ENCODE measurements around the gene USH1C. TPM values are rescaled to one million over a fixed set of nuclear protein-coding genes. Genes with fewer than 3 reads are reported as not detected.

Gene USH1C
- total RNA-seq, 4 donors from 2014 or later = 1.1 TPM; not detected in 3

DNA sequence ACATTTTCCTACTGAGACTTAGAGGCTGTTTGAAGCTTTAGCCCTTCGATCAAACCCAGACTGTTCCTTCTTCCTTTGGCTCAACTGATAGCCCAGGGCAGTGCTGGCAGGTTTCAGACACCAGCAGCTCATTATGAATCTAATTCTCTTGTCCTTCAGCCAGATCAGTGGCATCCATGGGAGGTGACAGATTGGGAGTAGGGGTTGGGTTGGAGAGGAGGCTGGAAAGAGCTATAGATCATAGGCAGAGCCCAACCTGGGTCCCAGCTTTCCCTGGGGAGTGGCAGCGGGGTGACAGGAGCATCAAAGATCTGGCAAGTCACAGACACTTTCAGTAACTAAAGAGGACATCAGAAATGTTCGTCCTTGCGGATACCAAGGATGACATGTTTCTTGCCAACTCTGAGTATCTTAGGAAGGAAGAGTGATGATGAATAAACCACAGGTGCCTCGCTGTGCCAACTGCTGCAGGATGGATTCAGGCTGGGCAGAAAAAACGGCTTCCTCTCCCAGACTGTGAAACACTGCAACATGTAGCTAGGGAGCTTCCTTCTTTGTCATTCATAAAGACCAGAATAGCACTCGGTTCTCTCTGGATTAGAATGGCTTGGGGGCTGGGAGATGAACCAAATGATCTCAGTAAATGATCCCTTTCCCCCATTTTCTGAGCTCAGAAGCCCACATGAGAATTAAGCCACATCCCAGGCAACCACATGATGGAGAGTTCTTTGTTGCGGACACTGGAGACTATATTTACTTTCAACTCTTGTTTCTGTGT, 86.6 kb downstream of the USH1C start:
- H3K27ac ChIP-seq = no peak overlapping the region
- no peaks in the 10 kb centered on the region for H3K9me3 ChIP-seq
- 55 to 61% methylated on average over 5 to 8 of the region's 8 CpGs for WGBS, 2 donors (ENCODE audit: low coverage in 1 of 2)
- no peaks in the 10 kb centered on the region for H3K36me3 ChIP-seq
- TF ChIP-seq POLR2A (IDR thresholded peaks at IDR 0.05) (no peak), EP300 (IDR thresholded peaks at IDR 0.05) (no peak), POLR2AphosphoS5 (IDR thresholded peaks at IDR 0.05) (no peak)
- TF ChIP-seq, protein P1, sequence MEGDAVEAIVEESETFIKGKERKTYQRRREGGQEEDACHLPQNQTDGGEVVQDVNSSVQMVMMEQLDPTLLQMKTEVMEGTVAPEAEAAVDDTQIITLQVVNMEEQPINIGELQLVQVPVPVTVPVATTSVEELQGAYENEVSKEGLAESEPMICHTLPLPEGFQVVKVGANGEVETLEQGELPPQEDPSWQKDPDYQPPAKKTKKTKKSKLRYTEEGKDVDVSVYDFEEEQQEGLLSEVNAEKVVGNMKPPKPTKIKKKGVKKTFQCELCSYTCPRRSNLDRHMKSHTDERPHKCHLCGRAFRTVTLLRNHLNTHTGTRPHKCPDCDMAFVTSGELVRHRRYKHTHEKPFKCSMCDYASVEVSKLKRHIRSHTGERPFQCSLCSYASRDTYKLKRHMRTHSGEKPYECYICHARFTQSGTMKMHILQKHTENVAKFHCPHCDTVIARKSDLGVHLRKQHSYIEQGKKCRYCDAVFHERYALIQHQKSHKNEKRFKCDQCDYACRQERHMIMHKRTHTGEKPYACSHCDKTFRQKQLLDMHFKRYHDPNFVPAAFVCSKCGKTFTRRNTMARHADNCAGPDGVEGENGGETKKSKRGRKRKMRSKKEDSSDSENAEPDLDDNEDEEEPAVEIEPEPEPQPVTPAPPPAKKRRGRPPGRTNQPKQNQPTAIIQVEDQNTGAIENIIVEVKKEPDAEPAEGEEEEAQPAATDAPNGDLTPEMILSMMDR (IDR thresholded peaks at IDR 0.05) = no peak
- no peak overlapping the region for H3K4me3 ChIP-seq
- H3K4me1 ChIP-seq = no peaks in the 10 kb centered on the region
- H3K27me3 ChIP-seq = peaks cover 21% of the 10 kb centered on the region
- ATAC-seq = no peak

DNA sequence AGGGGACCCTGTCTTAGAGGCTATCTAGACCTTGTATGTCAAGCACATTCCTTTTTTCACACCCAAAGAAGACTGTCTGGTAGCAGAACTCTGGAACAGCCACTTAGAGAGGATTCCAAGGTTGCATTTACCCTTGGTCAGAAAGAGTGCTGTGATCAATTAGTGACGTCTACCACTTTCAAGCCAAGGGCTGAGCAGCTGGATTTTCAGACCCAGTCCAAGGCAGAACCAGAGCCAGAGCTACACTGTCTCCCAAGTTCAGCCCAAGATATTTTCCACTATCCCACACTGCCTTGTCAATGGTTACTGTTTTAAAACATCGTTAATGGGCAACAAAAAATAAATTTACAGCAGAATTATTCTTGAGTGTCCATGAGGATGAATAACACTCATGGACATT, 91.5 kb downstream of the USH1C start:
- H3K4me1 ChIP-seq = no peaks in the 10 kb centered on the region
- peaks cover 27% of the 10 kb centered on the region for H3K27me3 ChIP-seq
- ATAC-seq = no peak
- H3K9me3 ChIP-seq = no peaks in the 10 kb centered on the region
- H3K27ac ChIP-seq = no peak overlapping the region
- H3K36me3 ChIP-seq = no peaks in the 10 kb centered on the region
- TF ChIP-seq POLR2A (IDR thresholded peaks at IDR 0.05) = no peak
- no peak for TF ChIP-seq POLR2AphosphoS5 (IDR thresholded peaks at IDR 0.05)
- TF ChIP-seq EP300 (IDR thresholded peaks at IDR 0.05) = no peak
- TF ChIP-seq, protein P1 (IDR thresholded peaks at IDR 0.05) = no peak
- H3K4me3 ChIP-seq = no peak overlapping the region
- WGBS, 2 donors (ENCODE audit: low coverage in 1 of 2) = 38 to 67% methylated on average over 1 to 2 of the region's 2 CpGs

DNA sequence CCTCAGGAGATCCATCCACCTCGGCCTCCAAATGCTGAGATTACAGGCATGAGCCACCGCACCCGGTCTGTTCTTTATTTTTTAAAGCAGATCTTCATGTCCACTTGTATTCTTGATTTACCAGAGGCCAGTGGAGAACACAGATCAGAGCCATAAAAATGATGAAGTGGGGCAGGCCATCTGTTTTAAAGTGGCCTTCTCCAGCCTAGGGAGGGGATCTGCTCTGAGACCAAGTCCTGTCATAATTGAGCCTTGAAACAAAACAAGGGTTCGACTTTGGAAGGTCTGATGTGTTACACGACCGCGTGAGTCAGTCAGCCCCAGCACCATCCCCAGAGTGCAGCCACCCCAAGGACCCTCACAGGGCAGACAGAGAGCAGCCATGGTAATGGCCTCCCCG, 95.1 kb downstream of the USH1C start:
- ATAC-seq = no peak
- H3K27ac ChIP-seq = no peak overlapping the region
- WGBS, 2 donors (ENCODE audit: low coverage in 1 of 2) = 69 to 100% methylated on average over 1 to 2 of the region's 8 CpGs
- no peaks in the 10 kb centered on the region for H3K4me1 ChIP-seq
- no peak overlapping the region for H3K4me3 ChIP-seq
- H3K9me3 ChIP-seq = no peaks in the 10 kb centered on the region
- TF ChIP-seq, protein P1 (IDR thresholded peaks at IDR 0.05) = no peak
- no peak for TF ChIP-seq EP300 (IDR thresholded peaks at IDR 0.05)
- no peak for TF ChIP-seq POLR2AphosphoS5 (IDR thresholded peaks at IDR 0.05)
- no peak for TF ChIP-seq POLR2A (IDR thresholded peaks at IDR 0.05)
- H3K27me3 ChIP-seq = peaks cover 30% of the 10 kb centered on the region
- no peaks in the 10 kb centered on the region for H3K36me3 ChIP-seq

DNA sequence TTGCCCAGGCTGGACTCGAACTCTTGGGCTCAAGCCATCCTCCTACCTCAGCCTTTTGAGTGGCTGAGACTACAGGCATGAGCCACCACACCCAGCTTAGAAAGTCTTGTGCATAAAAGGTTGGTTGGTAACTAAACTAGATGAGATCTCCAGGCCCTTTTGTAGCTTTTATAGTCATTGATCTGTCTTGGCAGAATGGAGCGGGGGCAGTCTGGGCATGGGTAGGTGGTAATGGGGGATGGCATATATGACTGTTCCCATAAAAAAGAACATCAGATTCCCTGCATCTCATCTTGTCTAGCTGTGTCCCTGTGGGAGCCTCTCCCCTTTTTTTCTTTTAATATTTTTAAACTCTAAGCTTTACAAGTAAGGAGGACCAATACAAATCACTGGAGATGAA, 97.7 kb downstream of the USH1C start:
- 75 to 88% methylated on average over 2 of the region's 2 CpGs for WGBS, 2 donors (ENCODE audit: low coverage in 1 of 2)
- no peak for ATAC-seq
- no peak overlapping the region for H3K27ac ChIP-seq
- no peaks in the 10 kb centered on the region for H3K36me3 ChIP-seq
- H3K9me3 ChIP-seq = peaks cover 0 to 4% (median 0%) of the 10 kb centered on the region in 3 donors
- TF ChIP-seq EP300 (IDR thresholded peaks at IDR 0.05) (no peak), POLR2A (IDR thresholded peaks at IDR 0.05) (no peak), POLR2AphosphoS5 (IDR thresholded peaks at IDR 0.05) (no peak)
- TF ChIP-seq, protein P1 (IDR thresholded peaks at IDR 0.05) = no peak
- no peak overlapping the region for H3K4me3 ChIP-seq
- peaks cover 37% of the 10 kb centered on the region for H3K27me3 ChIP-seq
- no peaks in the 10 kb centered on the region for H3K4me1 ChIP-seq

DNA sequence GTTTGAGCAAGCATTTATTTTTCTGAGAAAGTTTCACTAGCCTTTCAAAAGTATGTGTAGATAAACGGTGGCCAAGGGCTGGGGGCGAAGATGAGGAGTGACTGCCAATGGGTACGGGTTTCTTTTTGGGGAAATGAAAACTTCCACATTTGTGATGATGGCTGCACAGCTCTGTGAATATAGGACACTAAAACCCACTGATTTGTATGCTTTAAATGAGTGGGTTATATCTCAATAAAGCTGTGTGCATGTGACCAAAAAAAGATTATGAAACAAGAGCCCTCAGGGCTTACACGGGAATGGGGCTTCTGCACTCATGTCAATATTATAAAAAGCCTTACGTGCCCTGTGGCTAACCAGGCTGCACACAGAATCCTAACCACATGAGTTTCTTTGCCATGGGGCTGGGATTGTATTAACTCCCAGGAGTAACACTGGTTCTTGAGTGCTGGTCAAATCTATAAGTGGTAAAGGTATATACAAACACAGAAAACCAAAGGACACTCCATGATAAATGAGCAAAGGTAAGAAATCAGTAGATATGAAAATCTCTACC, 98.9 kb downstream of the USH1C start:
- no peaks in the 10 kb centered on the region for H3K36me3 ChIP-seq
- no peaks in the 10 kb centered on the region for H3K4me1 ChIP-seq
- TF ChIP-seq, protein P1 (IDR thresholded peaks at IDR 0.05) = no peak
- TF ChIP-seq POLR2AphosphoS5 (IDR thresholded peaks at IDR 0.05) (no peak), POLR2A (IDR thresholded peaks at IDR 0.05) (no peak), EP300 (IDR thresholded peaks at IDR 0.05) (no peak)
- 65 to 94% methylated on average over 3 to 4 of the region's 5 CpGs for WGBS, 2 donors (ENCODE audit: low coverage in 1 of 2)
- peaks cover 37% of the 10 kb centered on the region for H3K27me3 ChIP-seq
- H3K27ac ChIP-seq = no peak overlapping the region
- ATAC-seq = no peak
- H3K4me3 ChIP-seq = no peak overlapping the region
- peaks cover 0 to 10% (median 0%) of the 10 kb centered on the region in 3 donors for H3K9me3 ChIP-seq

Data from gastroesophageal sphincter (tissue), 4 donors.